ENCODE measurements around the gene SPEG.
A peak's percentile ranks its signal among the peaks of the same experiment; 100 is the strongest.

Gene SPEG

DNA sequence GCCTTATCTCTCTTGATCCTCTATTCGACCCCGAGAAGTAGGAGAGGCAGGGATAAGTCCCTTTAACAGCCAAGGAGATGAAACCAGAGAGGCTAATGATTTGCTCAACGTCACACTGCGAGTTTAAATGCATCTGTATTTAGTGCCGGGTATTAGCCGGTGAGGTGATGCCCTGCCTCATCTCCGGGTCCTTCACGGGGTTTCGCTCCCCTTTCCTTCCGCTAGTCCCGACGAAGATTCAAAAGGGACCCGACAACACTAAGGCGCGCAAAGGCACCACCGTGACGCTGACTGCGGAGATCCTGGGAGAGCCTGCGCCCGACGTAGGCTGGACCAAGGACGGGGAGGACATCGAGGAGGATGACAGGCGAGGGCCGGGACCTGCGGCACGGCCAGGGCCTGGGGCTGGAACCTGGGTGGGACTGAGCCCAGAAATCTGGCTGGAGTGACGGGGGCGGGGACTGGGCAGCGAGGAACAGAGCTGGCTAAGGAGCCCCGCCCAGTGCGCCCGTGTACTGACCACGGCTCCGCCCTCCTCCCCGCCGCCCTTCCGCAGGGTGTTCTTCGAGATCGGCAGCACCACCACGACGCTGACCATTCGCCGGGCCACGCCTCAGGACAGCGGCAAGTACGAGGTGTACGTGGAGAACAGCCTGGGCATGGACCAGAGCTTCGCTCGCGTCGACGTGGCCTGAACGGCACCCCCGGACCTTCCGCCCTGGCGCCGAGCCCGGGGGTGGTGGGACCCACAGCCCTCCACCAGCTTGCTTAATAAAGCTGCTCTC lies 63.0 kb downstream of the SPEG start:
- no peak for DNase-seq (ENCODE audit: low spot score)

DNA sequence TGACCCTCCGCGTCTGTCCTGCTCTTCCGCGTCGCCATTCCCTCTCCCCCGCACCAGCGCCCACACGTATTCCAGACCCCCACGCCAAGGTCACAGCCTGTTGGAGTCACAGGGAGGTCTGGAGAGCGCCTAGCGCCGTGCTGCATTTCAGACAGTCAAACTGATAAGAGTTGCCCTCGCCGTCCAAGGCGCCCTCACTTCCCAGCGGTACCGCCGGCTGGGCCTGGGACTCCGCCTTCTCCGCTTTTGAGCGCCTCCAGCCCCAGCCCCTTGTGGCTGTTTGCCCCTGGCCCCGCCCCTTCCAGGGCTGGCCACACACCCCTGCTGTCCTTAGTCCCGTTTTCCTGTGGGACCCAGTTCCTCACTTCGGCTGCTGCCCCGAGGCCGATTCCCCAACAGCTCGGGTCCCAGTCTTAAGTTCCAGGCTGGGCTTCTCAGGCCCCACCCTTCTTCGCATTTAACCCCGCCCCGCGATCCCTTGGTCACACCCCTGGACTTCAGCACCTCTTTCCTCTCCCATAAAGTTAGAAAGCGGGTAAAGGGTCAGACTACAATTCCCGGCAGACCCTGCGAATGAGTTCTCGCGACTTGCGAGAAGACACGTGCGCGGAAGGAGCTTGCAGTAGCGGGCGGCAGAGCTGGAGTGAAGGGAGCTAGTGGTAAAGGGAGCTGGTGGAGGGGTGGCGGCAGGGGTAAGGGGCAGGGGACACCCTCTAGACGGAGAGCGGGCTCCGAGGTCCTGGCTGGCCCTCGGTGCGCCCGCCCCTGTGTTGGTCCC lies 63.8 kb downstream of the SPEG start, which contains the start of gene GMPPA:
TSS of gene GMPPA (plus strand) at position 612 of the 778 bp plus-strand sequence. CDS start 1,085 bp downstream, outside the sequence.
- DNase-seq (ENCODE audit: low spot score) = peak; percentile 98

DNA sequence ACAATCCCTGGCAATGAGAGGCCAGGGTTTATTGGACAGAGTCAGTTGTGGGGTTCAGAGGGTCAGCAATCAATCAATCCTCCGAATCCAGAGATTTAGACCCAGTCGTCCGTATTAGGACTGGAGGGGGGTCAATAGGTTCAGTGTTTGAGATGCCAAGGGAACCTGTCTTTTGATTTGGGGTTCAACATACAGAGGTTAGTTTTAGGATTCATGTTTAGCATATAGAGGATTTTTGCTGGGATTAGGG lies 64.3 kb downstream of the SPEG start:
- DNase-seq (ENCODE audit: low spot score) = no peak

DNA sequence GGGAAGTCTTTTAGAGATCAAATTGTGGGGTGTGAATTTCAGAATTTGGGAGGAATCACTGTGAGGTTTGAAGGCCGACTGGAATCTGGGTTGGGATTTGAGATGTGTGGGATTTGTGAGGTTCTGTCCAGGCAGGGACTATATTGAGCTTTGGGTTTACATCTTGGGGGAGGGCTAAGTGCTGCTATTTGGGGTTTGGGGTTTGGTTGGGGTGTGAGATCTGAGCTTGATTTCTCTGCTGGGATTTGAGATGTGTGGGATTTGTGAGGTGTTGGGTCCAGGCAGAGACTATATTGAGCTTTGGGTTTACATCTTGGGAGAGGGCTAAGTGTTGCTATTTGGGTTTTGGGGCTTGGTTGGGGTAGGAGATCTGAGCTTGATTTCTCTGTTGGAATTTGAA lies 64.9 kb downstream of the SPEG start:
- no peak for DNase-seq (ENCODE audit: low spot score)

DNA sequence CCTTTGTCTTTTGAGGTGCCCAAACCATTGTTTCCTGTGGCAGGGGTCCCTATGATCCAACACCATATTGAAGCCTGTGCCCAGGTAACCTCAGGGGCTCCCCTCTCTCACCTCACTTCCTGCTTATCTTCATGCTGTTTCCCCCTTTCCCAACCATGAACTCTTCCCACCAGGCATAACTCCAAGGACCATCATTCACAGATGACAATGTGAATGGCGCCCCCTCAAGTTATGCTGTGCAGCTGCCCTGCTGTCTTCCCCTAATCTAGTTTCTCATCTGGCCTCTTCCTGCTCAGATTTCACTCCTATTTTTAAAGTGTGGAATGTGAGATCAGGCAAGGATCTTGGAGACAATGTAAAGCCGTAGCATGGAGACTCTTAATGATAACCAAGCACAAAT lies 65.5 kb downstream of the SPEG start:
- DNase-seq (ENCODE audit: low spot score) = no peak

DNA sequence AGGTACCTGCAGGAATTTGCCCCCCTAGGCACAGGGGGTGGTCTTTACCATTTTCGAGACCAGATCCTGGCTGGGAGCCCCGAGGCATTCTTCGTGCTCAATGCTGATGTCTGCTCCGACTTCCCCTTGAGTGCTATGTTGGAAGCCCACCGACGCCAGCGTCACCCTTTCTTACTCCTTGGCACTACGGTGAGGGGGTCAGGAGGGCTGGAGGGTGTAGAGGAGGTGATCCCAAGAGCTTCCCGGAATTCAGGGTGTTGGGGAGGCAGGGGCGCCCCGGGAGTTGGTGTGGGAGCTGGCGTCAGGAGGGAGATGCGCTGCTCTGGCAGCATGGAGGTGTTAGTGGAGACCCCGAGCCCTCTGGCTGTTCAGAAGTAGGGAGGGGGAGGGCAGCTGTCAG lies 67.2 kb downstream of the SPEG start:
- DNase-seq (ENCODE audit: low spot score) = no peak

DNA sequence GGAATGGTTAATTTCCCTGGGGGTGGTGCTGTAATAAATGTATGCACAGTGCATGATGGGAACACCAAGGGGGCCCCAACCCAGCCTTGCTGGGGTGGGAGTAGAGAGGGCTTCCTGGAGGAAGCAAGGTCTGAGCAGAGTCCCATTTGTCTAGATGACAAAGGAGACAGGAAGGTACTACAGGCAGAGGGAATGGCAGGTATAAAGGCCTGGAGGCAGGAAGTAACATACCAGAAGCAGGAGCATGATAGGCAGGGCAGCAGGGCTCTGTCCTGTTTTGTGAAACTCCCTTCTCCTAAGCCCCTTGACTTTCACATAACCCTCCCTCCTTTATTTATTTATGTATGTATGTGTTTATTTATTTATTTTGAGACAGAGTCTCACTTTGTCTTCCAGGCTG lies 68.0 kb downstream of the SPEG start:
- no peak for DNase-seq (ENCODE audit: low spot score)

DNA sequence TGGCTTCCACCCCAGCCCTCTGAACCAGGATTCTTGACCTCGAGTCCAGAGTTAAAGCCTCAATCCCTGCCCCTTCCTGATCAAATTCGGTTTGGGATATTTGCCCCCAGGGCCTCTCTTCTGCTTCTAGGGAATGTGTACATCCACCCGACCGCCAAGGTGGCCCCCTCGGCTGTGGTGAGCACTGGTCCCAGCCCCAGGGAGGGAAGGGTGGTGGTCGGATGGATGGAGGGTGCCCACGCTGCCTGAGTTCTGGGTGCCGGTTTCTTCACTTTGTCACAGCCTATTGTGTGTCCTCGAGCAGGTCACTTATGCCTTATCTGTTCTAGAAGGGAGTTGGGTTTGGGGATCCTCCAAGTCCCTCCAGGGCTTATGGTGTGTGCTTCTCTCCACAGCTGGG lies 70.9 kb downstream of the SPEG start:
- DNase-seq (ENCODE audit: low spot score) = no peak

DNA sequence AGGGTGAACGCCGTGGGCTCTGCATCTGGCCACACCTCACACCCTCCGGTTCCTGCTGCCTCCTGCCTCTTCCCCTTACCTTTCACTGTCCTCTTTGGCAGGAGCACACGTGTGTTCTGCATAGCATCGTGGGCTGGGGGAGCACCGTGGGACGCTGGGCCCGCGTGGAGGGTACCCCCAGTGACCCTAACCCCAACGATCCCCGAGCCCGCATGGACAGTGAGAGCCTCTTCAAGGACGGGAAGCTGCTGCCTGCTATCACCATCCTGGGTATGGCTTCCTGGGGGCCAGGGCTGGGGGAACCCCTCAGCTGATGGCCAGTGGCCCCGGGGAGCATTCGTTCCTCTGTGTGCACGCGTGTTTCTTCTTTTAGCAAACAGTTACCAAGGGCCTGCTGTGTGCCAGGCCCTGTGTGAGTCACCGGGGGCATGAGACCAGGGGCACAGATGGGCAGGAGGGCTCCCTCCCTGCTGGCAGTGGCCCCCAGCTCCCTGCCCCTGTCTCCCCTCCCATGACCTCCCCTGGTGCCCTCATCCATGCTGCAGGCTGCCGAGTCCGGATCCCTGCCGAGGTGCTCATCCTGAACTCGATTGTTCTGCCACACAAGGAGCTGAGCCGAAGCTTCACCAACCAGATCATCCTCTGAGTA lies 71.6 kb downstream of the SPEG start:
- DNase-seq (ENCODE audit: low spot score) = no peak

DNA sequence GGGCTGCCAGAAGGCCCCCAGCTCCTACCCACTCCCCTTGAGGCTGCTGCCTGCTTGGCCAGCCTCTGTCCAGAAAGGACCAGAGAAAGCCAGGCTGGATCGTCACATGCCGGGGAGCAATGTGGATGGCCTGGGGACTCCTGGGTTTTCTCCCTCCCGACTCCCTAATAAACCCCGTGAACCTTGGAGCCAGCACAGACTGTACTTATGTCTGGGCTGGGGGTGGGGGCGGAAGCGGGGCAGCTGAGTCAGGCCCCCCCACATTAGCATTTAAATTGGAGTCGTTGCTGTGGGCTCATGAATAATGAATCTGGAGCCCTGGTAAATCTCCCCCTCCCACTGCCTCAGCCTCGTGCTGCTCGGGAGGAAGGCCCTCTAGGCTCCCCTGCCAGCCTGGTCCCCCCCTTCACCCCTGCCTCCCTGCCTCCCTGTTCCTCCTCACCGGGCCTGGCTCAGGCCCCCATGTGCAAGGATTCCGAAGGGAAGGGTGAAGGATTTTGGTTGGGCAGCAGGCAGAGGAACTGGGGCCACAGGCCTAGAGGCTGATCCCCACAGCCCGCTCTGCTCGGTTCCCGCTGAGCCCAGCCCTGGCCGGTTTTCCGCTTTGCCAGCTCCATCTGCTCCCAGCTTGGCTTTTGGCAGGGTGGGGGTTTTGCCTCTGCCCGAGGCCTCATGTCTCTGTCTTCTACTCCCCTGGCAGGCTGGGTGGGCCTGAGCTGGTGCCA lies 72.3 kb downstream of the SPEG start:
- peak; percentile 94 for DNase-seq (ENCODE audit: low spot score)

DNA sequence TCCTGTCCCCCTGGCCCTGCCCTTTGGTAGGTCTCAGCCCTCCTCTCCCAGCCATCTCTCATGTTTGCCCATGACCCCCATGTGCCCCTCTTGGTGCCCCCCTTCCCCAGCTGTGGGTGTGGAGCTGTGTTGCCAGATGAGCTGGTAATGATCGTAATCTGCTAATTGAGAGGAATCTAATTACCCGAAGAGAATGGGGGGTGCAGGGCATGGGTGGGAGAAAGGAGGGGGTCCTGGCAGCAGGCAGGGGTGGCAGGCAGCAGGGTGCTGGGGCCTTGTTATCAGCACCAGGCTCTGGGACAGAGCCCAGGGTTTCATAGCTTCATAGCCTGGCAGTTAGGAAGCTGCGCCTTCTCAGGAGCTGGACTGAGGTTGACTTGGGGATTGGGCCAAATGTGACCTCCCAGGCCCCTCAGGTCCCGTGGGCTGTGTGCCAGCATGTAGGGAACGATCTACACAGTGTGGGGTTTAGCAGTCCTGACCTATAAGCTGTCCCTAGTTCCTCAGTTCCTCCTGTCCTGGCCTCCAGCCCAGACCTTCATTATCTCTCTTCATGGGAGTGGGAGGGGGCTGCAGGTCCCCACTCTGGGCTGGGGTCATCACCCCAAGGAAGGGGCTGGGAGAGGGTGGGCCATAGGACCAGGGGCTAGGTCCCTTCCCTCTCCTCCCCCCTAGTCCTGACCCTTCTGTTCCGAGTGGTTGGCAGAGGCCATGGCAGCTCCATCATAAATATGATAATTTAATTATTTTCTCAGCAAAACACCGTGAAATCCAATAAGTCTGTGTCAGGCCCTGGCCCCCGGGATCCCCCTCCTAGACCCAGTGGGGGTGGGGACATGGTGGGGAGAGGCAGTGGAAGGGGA lies 73.2 kb downstream of the SPEG start:
- DNase-seq (ENCODE audit: low spot score) = peak; percentile 41

DNA sequence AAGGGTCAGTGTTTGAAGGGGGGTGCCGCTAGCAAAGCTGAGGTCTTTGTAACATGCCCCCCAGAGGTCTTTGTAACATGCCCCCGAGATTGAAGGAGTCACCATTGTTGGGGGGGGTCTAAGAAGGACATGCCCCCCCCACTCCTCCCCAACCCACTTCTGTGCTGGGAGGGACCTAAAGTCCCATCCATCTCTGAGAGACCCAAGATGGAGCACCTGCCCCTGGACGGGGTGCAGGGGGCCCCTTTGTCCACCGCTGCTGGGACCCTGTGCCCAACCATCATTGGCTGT lies 73.7 kb downstream of the SPEG start:
- DNase-seq (ENCODE audit: low spot score) = no peak

DNA sequence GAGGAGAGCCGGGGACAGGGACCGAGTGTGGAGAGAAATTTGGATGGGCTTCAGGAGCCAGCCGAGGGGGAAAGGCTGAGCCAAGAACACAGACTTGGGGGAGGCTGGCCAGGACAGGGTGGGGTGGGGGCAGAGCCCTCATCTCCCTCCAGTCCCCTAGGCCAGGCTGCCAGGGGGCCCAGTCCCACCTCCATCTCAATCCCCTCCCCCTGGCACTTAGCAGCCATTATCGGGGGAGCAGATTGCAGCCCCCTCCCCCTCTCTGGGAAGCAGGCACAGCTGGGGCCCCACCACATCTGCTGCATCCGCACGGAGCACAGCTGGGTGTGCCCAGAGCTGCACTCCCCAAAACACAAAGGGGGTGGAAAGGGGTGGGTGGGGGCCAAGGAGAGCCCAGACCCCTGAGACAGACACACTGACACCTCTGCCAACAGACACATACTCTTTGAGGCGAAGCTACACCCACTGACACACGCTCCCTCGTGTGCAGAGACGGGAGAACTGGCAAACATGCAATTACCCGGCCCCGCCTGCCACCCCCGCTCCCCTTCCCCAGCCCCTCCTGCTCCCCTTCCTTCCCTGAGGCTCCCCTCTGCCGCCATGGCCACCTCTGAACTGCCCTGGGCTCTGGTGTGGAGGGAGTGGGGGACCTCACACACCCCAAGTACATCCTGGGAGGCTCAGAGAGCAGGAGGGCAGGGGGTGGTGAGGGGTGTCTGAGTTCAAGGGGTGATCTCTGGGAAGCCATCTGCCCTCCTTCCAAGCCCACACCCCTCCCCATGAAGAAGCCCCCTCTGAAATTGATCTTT lies 74.5 kb downstream of the SPEG start:
- peak; percentile 58 for DNase-seq (ENCODE audit: low spot score)

DNA sequence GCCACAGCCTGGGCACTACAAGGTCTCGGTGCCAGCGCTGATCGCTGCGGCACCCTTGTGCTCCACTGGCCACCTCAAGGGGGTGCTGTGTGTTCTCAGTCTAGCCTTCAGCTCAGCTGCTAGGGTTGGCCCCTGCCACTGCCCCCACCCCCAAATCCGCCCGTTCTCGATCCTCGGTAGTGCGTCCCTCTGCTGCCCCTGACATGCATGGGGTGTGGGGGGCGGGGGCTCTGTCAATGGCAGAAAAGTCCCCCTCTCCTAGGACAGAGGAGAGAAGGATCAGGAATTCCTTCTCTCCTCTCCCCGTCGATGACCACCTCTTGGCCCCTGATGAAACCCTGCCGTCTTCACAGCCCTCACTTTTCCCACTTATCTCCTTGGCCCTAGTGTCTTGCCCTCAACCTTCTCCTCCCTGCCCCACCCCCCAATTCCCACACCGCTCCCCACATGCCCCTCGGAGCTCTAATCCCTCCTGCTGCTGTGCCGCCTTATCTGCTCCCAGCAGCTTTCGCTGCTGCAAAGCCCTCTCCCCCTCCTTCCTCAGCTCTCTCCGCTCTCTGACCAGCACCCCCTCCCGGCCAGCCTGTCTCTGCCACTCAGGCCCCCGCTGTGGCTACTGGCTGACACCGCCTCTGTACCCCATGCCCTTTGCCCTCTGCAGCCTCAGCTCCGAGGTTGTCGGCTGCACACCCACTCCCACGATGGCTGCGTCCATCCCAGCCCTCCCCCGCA lies 75.3 kb downstream of the SPEG start:
- peak; percentile 71 for DNase-seq (ENCODE audit: low spot score)

DNA sequence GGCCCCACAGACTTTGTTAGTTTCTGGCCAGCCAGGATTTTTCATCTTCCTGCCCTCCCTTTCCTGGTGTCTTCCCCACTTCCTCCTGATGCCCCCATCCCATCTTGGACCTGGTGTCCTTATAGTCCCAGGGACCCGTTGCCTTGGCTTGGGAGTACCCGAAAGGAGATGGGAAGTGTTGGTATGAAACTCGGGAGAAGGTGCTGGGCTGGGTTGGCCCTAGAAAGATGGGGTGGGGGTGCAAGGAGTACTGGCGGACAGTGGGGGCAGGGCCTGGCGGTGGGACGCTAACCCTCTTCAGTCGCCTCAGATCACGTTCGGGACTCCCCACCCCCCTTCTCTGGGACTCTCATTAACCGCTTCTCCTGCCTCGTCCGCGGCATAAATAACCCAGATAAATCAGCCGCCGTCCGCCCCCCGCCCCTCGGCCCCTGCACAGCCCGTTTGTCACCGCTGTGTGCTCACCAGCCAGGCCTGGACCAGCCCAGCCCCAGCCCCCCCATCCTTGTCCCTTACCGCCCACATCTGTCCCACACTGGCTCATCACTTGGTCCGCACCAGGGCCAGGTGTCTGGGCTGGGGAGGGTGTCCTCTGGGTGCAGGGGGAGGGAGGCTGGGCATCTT lies 76.0 kb downstream of the SPEG start:
- DNase-seq (ENCODE audit: low spot score) = no peak

DNA sequence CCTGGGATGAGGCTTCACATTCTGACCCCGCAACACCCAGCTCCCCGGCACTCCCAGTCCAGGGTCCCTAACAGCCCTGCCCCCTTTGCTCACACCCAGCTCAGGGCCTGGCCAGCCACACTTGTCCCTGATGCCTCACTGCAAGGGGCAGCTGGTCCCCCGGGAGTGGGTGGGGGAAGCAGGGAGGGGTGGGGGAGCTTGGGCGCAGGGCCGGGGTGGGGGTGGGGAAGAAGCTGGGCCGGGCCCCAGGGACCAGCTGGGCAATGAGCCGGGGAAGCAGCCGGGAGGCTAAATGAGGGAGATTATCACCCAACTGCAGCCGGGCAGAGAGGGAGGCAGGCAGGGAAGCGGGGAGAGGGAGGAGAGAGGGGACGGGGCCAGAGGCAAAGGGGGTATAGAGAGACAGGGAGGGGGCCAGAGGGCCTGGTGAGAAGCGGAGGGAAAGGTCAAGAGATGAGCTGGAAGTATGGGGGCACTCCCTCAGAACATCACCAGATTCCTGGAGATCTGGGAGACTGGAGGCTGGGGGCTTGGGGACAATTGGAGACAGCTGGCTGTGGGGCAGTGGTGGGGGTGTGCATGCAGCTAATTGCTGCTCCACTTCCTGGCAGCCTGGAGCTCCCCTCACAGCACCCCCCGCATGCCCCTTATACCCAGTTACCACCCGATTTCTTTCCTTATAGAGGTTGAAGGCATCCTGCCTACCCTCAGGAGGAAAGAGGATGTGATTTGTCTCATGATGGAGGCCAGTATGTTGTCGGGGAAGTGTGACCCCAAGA lies 77.1 kb downstream of the SPEG start:
- DNase-seq (ENCODE audit: low spot score) = no peak

DNA sequence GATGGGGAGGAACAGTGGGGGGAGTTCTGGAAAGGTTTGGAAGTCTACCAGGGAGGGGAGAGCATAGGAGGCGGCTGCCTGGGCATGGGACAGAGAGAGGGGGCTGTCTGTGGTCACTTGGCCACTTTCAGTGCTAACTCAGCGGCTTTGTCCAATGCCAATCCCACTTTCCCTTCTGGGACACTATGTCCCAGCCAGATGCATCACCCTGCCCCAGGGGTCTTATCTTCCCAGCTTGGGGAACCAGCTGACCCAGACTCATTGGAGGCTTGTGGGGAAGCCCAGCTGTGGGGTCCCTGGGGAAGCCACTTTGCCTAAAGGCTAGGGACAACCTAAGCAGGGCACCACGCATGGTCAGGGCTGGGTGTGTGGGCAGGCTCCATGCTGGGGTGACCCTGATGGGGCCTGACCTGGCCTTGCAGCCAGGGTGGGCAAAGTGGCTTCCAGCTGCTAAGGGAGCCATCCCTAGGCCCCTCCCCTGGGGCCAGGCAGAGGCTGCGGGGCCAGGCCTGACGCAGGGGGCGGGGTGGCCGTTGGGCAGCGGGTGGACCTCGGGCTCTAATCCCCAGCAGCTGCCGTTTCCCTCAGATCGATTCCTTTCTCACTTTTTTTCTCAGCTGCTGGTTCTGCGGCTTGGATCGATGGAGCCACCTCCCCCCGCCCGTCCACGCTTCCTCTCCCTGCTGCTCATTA lies 78.0 kb downstream of the SPEG start:
- DNase-seq (ENCODE audit: low spot score) = no peak

DNA sequence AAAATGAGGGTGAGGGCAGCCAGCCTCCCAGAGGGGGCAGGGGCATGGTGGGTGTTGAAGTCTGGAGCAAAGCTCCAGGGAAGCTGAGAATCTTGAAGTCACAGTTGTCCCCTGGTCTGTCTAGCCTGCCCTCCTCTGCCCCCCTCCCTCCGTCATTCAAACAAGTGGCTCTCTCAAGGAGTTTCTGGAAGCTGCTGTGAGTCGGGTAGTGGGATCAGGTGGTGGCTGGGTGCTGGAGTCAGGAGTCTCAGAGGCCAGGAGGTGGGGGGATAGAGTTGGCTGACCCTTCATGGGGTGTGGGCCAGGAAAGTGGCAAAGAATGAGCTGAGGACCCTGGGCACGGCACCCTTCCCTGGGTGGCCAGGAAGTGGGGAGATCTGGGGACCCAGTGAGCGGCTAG lies 79.1 kb downstream of the SPEG start:
- DNase-seq (ENCODE audit: low spot score) = no peak
